Uterus (tissue), 2 donors: ENCODE results near the gene ZFYVE28.

Source experiments
- POLR2A ChIP-seq, 2 donors: fragments of 450-650 bp; IDR thresholded peaks; one replicate each; pipeline ENCODE4 v1.6.1; 2016; ENCODE audit warnings: antibody characterized with exemption in 2 of 2, mild to moderate bottlenecking in 1 of 2, moderate library complexity in 1 of 2
- TF ChIP-seq, protein P1 (sequence below), 4 experiments: fragments of 200-600 bp in 2 of 4; fragments of 450-650 bp in 2 of 4; sonication (generic) in 2 of 4; IDR thresholded peaks; one replicate each; pipeline ENCODE4 v1.5.1; 2016 to 2019; ENCODE audit warnings: antibody characterized with exemption in 4 of 4, mild to moderate bottlenecking in 2 of 4, moderate library complexity in 1 of 4

DNA sequence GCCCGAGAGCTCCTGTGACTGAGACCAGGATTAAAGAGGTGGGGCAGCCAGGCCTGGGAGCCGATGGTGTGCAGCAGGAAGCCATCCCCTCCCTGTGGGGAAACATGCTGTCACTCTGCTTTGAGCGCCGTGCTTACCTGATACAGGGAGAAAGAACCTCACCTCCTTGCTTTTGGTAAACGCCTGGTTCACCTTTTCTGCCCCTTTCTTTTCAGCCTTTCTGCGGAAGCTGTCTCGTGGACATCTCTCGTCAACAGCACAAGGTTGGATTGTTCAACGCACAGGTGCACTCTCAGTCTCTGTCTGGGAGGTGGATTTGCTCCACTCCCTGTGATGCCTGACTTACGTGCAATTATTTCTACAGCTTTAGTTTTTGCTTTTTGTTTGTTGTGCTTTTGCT is 12.0 kb downstream of the ZFYVE28 start:
- TF ChIP-seq, protein P1, sequence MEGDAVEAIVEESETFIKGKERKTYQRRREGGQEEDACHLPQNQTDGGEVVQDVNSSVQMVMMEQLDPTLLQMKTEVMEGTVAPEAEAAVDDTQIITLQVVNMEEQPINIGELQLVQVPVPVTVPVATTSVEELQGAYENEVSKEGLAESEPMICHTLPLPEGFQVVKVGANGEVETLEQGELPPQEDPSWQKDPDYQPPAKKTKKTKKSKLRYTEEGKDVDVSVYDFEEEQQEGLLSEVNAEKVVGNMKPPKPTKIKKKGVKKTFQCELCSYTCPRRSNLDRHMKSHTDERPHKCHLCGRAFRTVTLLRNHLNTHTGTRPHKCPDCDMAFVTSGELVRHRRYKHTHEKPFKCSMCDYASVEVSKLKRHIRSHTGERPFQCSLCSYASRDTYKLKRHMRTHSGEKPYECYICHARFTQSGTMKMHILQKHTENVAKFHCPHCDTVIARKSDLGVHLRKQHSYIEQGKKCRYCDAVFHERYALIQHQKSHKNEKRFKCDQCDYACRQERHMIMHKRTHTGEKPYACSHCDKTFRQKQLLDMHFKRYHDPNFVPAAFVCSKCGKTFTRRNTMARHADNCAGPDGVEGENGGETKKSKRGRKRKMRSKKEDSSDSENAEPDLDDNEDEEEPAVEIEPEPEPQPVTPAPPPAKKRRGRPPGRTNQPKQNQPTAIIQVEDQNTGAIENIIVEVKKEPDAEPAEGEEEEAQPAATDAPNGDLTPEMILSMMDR (IDR thresholded peaks at IDR 0.05): no peak
- no peak for TF ChIP-seq POLR2A (IDR thresholded peaks at IDR 0.05)
